DMS153 (cell line): ENCODE data around the gene F10.
A peak's percentile ranks its signal among the peaks of the same experiment; 100 is the strongest.

Source experiments
- DNase-seq: peaks from one replicate; lab custom pipeline; 2025; lab: John Stamatoyannopoulos, UW

F10 gene

DNA sequence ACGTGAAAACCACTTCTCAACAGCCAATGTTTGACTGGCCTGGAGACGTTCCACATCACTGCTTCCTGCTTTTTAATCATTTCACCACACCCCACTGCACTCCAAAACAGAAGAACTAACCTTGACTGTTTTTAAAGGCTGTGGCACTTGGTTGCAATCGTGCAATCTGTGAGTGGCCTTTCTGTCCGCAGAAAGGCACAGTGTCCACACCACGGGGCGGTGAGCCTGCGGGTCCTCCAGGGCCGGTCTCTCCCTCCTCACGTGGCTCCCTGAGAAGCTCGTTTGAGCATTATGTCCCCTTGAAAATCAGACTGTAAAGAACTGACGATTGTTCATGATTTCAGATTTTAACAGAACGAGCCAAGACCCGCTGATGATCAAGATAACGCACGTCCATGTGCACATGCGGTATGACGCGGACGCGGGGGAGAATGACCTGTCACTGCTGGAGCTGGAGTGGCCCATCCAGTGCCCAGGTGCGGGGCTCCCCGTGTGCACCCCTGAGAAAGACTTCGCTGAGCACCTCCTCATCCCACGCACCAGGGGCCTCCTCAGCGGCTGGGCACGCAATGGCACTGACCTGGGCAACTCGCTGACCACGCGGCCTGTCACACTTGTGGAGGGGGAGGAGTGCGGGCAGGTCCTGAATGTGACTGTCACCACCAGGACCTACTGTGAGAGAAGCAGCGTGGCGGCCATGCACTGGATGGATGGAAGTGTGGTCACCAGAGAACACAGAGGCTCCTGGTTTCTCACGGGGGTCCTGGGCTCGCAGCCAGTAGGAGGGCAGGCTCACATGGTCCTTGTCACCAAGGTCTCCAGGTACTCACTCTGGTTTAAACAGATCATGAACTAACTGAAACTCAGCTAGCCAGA lies 48.9 kb downstream of the F10 start:
- DNase-seq, result no peak

DNA sequence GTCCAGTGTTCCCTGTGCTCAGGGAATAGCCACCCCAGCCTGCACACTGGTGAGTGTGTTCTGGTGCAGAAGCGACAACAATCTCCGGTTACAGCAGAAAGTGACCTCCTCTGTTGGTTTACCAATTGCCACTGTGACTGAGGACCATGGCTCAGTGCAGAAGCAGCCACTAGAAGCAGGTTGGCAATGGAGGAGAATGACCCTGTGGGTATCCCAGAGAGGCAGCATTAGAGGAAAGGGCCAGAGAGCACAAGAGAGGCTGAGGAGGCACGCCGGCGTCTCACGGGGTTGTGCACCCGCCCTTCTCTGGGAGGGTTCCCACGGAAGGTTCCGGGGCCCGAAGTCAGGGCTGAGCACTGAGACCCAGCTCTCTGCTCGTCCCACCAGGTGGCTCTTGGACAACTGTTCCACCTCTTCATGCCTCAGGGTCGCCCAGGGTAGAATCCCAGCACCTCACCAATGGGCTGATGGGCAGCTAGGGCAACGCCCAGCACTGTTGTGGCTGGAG lies 49.9 kb downstream of the F10 start:
- no peak for DNase-seq

DNA sequence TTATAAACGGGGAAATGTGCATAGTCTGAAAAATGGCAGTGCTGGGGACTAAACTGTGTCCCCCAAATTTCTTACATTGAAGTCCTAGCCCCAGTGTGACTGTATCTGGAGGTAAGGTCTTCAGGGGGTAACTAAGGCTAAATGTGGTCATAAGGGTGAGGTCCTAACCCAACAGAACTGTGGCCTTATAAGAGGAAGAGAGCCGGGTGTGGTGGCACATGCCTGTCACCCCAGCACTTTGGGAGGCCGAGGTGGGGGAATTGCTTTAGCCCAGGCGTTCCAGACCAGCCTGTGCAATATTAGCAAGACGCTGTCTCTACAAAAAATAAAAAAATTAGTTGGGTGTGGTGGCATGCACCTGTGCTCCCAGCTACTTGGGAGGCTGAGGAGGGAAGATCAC lies 53.7 kb downstream of the F10 start:
- DNase-seq, result no peak

DNA sequence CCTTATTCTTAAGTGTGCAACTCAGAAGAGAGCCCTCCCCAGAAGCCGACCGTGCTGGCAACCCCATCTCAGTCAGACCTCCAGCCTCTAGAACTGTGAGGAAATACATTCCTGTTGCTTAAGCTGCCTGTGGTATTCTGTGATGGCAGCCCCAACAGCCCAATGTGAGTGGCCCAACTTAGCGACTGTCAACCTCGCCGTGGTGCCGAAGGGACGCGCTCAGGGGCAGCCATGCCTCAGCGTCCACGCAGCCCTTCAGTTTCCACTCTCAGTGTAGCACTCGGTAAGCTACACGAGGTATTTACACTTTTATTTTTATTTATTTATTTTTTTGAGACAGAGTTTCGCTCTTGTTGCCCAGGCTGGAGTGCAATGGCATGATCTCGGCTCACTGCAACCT lies 54.2 kb downstream of the F10 start:
- DNase-seq, result no peak

DNA sequence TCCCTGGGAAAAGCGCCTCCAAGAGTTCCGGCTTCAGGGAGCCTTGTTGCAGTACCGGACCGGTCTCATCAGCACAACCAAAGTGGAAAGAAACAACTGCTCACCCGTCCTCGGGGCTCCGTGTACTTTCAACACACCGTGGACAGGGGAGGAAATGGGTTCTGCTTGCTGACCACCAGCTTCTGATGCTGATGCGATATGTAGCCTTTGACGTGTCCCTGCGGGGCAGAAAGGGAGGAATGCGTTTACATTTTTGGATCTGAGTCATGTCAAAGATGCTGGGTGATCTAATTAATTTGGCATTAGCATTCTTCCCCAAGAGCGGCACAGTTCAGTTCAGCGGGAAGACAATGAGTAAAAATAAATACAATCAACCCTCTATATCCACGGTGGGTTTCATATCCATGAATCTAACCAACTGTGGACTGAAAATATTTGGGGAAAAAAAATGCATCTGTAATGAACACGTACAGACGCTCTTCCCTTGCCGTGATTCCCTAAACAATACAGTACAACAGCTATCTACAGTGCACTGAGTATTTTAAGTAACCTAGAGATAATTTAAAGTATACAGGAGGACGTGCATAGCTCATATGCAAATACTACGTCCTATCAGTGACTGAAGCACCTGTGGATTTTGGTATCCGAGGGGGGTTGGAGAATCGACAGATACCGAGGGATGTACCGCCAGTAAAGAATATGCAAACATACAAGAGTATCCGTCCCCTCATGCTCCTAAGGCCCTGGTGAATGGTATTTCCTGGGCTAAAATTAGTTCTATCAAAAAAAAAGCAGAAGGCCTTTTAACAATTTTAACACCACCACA lies 55.7 kb downstream of the F10 start:
- no peak for DNase-seq

DNA sequence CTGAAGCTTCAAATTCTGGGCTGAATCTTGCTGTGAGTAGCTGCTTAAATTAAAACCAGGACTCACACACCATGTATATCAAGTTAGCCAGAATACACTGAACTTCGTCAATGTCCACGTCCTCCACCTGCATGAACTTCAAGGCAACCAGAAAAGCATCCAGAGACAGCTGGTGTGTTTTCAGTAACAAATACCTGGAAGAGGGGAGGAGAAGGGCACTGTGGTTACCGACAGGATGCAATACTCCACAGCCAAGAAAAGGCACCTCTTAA lies 56.2 kb downstream of the F10 start:
- no peak for DNase-seq

DNA sequence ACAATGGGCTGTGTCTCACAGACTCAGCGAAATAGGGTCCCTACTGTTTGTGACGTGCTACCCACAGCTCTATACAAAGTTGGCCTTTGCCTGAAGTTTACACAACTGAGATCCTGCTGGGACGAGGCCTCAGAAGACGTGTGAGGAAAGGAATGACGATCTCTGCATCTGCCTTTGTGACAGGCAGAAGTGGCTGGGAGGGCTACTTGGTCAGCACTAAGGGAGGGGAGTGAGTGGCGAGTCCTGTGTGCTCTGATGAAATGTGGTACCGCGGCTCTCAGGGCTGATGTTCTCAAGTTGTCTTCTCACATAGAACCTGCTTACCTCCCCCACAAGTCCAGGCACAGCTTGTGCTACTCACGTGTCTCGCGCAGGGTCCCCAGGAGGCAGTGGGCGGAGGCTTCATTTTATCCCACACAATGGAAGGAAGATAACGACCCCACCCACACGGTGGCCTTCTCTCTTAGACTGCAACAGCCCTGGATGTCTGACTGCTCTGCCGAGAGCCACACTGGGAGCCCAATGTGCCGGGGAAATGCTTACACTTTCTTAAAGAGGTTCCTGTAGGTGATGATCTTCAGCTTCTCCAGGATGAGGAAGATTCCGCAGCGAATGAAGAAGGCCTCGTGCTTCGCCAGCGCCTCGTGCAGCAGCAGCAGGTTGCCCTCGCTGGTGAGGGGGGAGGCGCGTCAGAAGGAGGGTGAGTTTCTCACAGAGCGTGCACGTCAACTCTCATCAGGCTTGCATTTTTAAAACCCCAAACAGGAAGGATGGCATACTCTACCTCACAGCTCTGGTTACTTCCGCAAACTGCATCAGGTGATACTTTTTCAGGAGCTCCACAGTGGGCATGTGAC lies 57.0 kb downstream of the F10 start:
- DNase-seq, result no peak

DNA sequence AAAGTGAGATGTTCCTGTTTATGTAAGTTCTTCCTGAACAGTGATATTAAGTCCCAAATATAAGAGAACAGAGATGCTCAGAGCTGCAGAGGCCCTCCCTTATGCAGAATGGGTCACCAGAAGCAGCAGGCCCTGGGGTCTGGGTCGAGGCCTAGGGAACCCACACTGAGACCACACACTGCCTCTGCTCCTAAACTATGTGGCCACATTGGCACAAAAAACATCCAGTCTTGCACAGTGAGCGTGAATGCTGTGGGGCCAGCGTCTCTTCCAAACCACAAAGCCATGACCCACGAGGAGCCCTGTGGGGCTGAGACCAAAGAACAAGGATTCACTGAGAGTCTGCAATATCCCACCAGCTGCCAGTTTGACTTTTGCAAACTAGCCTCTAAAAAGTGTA lies 59.4 kb downstream of the F10 start:
- DNase-seq, result no peak

DNA sequence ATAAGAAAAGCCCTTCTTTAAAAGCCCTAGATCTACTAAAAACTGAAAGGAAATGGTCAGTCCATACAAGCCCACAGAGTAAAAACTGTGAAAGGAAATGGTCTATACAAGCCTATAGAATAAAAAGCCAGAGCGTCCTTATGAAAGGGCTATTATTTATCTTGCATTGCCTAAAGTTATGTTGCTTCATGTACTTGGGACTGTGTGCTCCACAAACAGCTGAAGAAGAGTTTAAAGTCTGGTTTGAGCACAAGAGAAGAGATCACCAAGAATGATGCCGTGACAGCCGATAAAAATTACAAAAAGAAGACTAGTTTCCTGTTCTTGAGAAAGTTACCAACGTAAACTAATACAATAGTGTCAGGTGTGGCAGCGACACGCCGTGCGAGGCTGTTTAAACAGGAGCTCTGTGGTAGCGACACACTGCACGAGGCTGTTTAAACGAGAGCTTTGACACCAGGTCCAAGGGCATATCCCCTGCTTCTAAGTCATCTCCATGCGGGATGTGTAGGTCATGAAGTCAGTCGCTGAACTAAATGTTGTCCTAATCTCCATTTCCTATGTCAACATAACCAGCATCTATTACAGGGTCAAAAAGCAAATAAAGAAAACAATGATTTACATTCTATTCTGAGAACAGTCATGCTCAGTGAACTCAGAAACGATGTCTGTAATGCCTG lies 61.0 kb downstream of the F10 start:
- no peak for DNase-seq

DNA sequence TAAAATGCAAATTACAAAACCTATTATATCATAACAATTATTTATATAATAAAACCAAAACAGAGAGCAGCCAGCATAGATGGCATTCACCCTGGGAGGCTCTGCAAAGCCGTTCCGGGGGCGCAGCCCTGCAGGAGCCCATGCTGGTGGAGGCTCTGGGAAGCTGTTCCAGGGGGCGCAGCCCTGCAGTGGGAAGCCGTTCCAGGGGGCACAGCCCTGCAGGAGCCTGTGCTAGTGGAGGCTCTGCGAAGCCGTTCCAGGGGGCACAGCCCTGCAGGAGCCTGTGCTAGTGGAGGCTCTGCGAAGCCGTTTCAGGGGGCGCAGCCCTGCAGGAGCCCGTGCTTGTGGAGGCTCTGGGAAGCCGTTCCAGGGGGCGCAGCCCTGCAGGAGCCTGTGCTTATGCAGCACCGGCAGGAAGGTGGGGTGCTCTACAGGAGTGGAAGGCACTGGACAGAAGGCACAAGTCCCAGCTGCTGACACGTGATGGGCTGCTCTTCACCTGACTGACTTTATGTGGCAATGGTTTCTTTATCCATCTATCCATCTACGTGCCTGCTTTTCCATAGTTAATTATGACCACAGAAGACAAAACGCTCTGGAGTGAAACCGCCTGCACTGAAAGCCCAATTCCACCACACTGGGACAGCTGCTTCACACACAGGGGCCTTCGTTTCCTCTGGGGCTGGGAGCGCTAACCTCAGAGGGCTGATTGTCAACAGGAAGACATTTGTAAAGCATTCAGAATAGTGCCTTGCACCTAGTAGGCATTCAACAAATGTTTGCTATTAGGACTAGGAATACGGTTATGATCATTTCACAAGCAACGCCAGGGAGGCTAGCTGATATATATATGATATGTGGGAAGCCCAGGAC lies 62.2 kb downstream of the F10 start:
- no peak for DNase-seq

DNA sequence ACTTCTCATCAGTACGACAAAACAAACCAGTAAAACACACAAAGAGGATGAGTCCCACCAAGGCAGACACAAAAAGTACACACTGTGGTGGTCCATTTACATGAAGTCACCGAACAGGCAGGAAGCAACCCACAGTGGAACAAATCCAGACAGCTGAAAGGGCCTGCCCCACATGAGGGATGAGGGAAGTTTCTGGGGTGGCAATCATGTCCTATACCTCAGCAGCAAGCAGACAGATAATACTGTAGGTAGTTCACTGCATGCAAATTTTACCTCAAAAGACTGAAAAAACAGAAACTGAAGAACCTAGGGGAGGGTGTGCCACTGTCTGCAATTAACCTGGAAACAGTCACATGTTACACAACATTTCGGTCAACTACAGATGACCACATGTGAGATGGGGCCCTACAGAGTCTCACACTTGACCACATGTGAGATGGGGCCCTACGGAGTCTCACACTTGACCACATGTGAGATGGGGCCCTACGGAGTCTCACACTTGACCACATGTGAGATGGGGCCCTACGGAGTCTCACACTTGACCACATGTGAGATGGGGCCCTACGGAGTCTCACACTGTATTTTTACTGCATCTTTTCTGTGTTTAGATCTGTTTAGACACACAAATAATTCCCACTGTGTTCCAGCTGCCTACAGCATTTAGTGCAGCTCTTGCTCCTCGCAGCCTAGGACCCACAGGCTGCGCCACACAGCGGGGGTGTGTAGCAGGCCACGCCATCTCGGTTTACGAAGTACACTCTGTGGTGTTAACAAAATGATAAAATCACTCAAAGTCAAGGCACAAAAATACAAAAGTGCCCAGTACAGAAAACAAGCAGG lies 63.7 kb downstream of the F10 start:
- no peak for DNase-seq

DNA sequence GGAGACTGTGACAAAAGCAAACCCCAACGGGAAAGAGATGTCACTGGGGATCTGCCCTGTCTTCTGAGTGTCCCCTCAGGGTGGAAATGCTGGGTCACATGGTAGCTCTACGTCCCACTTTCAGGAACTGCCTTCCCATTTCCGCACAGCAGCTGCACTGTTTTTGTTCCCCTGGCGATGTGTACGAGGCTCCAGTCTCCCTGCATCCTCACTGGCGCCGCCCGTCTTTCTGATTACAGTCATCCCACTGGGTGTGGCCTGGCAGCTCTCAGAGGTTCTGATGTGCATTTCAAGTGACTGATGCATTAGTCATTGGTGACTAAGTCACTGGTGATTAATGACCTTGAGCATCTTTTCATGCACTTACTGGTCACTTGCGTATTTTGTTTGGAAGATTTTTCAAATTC lies 64.7 kb downstream of the F10 start:
- peak; percentile 84 for DNase-seq

DNA sequence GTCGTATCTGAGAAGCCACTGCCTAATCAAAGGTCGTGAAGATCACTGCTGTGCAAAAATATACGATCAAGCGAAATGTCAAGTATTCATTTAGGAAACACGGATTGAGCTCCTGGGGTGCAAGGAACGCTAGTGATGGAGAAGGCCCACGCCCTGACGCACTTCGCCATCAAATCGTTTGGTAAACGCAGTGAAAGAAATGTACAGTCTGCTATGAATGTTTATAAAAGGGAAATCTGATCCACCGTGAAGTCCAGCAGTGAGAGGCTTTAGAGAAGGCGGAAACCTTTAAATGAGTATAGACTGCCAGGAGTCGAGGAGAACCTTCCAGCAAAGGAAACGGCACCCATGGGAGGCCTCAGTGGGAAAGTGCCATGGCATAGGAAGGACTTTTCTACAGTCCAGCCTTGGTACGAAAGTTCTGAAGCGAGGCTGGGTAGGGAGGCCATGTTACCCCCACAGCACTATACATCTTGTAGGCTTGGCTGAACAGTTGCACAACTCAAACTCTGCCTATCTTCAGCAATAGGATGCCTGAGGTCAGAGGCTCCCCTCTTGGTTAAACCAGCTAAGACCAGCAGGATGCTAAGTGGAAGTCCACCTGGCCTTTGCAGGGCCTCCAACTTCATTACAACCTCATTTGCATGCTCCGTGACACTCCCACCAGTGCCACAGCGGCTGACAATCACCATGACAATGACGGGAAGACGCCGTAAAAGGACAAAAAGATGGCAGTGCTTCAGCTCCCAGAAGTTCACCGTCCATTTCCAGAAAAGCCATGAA lies 65.5 kb downstream of the F10 start:
- DNase-seq, result no peak

DNA sequence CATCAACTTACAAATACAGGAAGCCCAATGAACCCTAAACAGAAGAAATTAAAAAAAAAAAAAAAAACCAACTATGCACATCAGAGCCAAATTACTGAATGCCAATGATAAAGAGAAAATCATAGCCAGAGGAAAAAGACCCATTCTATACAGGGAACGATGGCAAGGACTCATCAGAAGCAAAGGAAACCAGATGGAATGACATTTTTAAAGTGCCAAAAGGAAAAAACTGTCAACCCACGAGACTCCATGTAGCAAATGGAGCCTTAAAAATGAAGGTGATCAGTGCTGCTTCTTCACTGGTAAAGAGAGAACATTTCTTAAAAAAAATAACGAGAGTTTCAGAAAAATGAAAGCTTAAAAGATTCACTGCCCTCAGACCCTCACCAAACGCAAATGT lies 67.6 kb downstream of the F10 start:
- DNase-seq, result no peak

DNA sequence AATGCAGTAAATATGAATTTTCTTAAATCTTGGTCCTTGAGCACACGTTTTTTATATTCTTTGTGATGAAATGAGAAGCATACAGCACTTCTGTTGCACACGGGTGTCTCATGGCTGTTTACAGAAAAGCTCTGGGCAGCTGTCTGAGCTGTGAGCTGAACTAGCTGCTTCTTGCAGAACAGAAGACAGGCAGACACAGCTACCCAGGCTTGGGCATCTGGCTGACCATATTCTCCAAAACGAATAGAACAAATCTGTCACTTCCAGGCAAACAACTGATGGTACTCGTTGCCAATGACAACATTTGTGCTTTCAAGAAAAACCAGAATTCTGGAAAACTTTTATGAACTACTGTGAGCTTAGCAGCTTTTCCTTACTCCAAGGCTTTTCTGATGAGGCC lies 69.7 kb downstream of the F10 start:
- DNase-seq, result no peak

DNA sequence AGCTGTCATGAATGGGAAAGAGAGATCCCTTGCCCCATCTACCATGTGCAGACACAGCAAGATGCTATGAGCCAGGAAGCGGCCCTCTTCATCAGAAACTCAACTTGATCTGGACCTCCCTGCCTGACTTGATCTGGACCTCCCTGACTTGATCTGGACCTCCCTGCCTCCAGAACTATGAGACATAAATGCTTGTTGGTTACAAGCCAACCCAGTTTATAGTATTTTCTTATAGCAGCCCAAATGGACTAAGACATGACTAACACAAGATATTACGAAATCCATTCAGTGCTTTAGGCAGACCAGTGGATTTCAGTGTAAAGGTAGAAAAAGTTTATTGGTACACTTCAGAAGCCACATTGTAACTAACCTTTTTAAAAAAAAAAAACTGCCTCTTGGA lies 70.3 kb downstream of the F10 start:
- no peak for DNase-seq

DNA sequence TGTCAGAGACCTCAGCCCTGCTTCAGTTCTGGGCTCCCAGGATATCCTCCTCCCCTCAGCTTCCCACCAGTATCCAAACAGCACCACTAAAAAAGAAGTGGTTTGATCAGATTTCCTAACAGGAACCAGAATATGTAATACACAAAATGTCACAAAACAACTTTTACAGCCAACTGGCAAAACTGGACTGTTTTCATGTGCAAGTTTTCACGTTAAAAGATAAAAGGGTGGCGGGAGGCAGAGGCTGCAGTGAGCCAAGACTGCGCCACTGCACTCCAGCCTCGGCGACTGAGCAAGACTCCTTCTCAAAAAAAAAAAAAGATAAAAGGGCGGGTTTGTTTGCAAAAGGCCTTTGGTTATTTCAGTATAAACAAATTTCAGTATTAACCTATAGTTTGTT lies 72.8 kb downstream of the F10 start:
- DNase-seq, result no peak

DNA sequence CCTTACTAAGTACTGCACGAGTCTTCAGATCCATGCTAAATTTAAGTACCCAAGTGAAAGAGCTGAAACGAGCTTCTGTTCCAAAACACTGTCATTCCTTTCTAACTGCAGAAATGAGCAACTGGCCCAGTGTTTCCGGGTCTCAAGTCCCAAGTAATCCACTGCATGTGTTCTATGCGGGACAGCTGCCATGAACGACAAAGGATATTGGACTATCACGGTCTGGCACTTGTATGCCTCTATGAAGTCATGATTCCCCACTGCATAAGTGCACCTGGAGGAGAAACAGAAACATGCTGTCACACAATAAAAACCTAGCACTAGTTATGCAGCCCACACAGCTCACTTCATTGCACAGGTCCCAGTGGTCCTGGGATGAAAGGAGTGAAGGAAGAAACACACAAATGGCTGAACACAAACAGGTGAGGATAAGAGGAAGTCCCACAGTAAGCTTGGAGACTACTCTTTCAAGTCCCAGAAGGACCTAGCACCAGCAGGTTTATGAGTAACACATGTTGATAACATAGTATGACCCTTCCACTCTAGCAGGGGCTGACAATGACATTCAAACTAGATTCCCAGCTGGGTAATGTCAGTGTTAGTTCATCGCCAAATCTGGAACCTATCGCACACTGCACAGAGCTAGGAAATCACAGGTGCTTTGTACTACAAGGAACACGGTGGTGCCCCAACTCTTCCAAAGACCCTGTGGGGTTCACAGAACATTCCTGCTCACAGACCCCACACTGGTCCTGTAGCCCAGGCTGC lies 74.6 kb downstream of the F10 start:
- DNase-seq, result no peak
